Measurements from ENCODE around the gene DUSP11. TPM values are rescaled to one million over a fixed set of nuclear protein-coding genes. Genes with fewer than 3 reads are reported as not detected.

The DUSP11 gene
- total RNA-seq, 1 experiment from 2014 or later, result 30.4 TPM

DNA sequence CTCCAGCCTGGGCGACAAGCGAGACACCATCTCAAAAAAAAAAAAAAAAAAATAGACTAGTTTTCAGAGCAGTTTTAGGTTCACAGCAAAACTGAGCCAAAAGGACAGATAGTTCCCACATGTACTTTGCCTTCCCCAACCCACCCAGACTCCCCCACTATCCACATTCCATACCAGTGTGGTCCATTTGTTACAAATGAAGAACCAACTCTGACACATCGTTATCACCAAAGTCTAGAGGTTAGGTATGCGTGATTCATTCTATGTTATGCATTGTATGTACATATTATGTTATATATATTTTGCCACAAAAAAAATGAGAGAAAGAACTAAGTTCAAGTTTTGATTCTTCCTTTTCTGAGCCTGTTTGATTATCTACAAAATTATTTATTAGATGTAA is 3.5 kb downstream of the DUSP11 start:
- Histone ChIP-seq H3K27ac (ENCODE audit: low read length) (no peak overlapping the region), H3K9me3 (ENCODE audit: low read length) (no peaks in the 10 kb centered on the region), H4K20me1 (ENCODE audit: low read length) (0 out of 2 replicates have a peak, but pooled peaks cover 6% of the 10 kb centered on the region), H3K36me3 (ENCODE audit: low read depth, low read length) (peaks cover 38% of the 10 kb centered on the region), H3K4me3 (ENCODE audit: low read length) (no peak overlapping the region), H3K9me2 (replicated peaks; ENCODE audit: low read length) (no peaks in the 10 kb centered on the region), H3K9ac (ENCODE audit: low read length) (no peak overlapping the region), H2AFZ (ENCODE audit: low read length) (no peak overlapping the region), H3F3A (ENCODE audit: low read length, unreplicated experiment) (no peaks in the 10 kb centered on the region), H3K4me1 (ENCODE audit: insufficient read depth, low read length) (peaks cover 13% of the 10 kb centered on the region), H3K27me3 (ENCODE audit: low read length) (no peaks in the 10 kb centered on the region), H3K4me2 (ENCODE audit: low read length) (no peak overlapping the region), H3K79me2 (ENCODE audit: low read length) (peaks cover 34% of the 10 kb centered on the region)
- ChIA-PET POLR2A (ENCODE audit: unreplicated experiment) (no interaction called here), CTCF (no interaction called here)
- intact Hi-C loops (cut with micrococcal nuclease), result no loop called here
- no TSS peak for BruUV-seq (replicated peaks)
- TF ChIP-seq, protein P1, sequence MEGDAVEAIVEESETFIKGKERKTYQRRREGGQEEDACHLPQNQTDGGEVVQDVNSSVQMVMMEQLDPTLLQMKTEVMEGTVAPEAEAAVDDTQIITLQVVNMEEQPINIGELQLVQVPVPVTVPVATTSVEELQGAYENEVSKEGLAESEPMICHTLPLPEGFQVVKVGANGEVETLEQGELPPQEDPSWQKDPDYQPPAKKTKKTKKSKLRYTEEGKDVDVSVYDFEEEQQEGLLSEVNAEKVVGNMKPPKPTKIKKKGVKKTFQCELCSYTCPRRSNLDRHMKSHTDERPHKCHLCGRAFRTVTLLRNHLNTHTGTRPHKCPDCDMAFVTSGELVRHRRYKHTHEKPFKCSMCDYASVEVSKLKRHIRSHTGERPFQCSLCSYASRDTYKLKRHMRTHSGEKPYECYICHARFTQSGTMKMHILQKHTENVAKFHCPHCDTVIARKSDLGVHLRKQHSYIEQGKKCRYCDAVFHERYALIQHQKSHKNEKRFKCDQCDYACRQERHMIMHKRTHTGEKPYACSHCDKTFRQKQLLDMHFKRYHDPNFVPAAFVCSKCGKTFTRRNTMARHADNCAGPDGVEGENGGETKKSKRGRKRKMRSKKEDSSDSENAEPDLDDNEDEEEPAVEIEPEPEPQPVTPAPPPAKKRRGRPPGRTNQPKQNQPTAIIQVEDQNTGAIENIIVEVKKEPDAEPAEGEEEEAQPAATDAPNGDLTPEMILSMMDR (conservative IDR thresholded peaks at IDR 0.05; ENCODE audit: low read depth, low read length), result no peak
- TF ChIP-seq EZH2 (IDR thresholded peaks at IDR 0.05; ENCODE audit: low read length, unreplicated experiment) (no peak), EZH2phosphoT487 (IDR thresholded peaks at IDR 0.05; ENCODE audit: borderline replicate concordance, low read length) (no peak)
- DNase-seq, result no peak
- ATAC-seq, result no peak

GRCh38 chr2:73772819-73773218 is 7.1 kb downstream of the DUSP11 start:
- Histone ChIP-seq H3K27ac (ENCODE audit: low read length) (no peak overlapping the region), H3K9me3 (ENCODE audit: low read length) (no peaks in the 10 kb centered on the region), H2AFZ (ENCODE audit: low read length) (no peak overlapping the region), H3K79me2 (ENCODE audit: low read length) (peaks cover 15% of the 10 kb centered on the region), H4K20me1 (ENCODE audit: low read length) (no peaks in the 10 kb centered on the region), H3K4me2 (ENCODE audit: low read length) (no peak overlapping the region), H3F3A (ENCODE audit: low read length, unreplicated experiment) (no peaks in the 10 kb centered on the region), H3K36me3 (ENCODE audit: low read depth, low read length) (peaks cover 54% of the 10 kb centered on the region), H3K4me1 (ENCODE audit: insufficient read depth, low read length) (peaks cover 7% of the 10 kb centered on the region), H3K4me3 (ENCODE audit: low read length) (no peak overlapping the region), H3K9ac (ENCODE audit: low read length) (no peak overlapping the region), H3K27me3 (ENCODE audit: low read length) (no peaks in the 10 kb centered on the region), H3K9me2 (replicated peaks; ENCODE audit: low read length) (no peaks in the 10 kb centered on the region)
- BruUV-seq (replicated peaks), result no TSS peak
- DNase-seq, result no peak
- intact Hi-C loops (cut with micrococcal nuclease), result no loop called here
- no peak for ATAC-seq
- TF ChIP-seq, protein P1 (conservative IDR thresholded peaks at IDR 0.05; ENCODE audit: low read depth, low read length), result no peak
- TF ChIP-seq EZH2 (IDR thresholded peaks at IDR 0.05; ENCODE audit: low read length, unreplicated experiment) (no peak), EZH2phosphoT487 (IDR thresholded peaks at IDR 0.05; ENCODE audit: borderline replicate concordance, low read length) (no peak)
- ChIA-PET POLR2A (ENCODE audit: unreplicated experiment) (no interaction called here), CTCF (no interaction called here)

DNA sequence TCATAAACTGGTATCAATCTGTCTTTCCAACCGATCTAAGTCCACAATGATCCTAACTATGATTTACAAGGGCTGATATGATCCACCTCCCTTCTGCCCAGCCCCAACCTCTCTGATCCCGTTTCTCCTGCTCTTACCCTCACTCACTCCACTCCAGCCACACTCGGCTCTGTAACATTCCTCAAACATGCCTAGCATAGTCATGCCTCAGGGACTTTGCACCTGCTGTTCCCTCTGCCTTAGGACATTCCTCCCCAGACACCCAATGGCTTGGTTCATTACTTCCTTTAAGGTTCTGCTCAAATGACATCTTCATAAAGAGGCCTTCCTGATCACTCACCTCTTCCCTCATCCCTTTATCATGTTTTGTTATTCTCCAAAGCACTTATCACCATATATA is 9.2 kb downstream of the DUSP11 start:
- no peaks in the 10 kb centered on the region for H3F3A ChIP-seq (ENCODE audit: low read length, unreplicated experiment)
- no peak overlapping the region for H3K9ac ChIP-seq (ENCODE audit: low read length)
- no peaks in the 10 kb centered on the region for H4K20me1 ChIP-seq (ENCODE audit: low read length)
- H3K36me3 ChIP-seq (ENCODE audit: low read depth, low read length), result peaks cover 57% of the 10 kb centered on the region
- ATAC-seq, result no peak
- no peaks in the 10 kb centered on the region for H3K79me2 ChIP-seq (ENCODE audit: low read length)
- no TSS peak for BruUV-seq (replicated peaks)
- no peak overlapping the region for H3K4me3 ChIP-seq (ENCODE audit: low read length)
- no peak overlapping the region for H3K4me2 ChIP-seq (ENCODE audit: low read length)
- no peaks in the 10 kb centered on the region for H3K4me1 ChIP-seq (ENCODE audit: insufficient read depth, low read length)
- H3K27me3 ChIP-seq (ENCODE audit: low read length), result no peaks in the 10 kb centered on the region
- intact Hi-C loops (cut with micrococcal nuclease), result no loop called here
- no peaks in the 10 kb centered on the region for H3K9me3 ChIP-seq (ENCODE audit: low read length)
- POLR2A ChIA-PET (ENCODE audit: unreplicated experiment), result no interaction called here
- CTCF ChIA-PET, result interaction anchor here (0.6 kb wide), 1 partner anchor 250 kb away, joined by 3 read pairs; no protein-coding TSS in a partner anchor
- DNase-seq, result no peak
- H2AFZ ChIP-seq (ENCODE audit: low read length), result no peak overlapping the region
- TF ChIP-seq EZH2 (IDR thresholded peaks at IDR 0.05; ENCODE audit: low read length, unreplicated experiment) (no peak), EZH2phosphoT487 (IDR thresholded peaks at IDR 0.05; ENCODE audit: borderline replicate concordance, low read length) (no peak)
- TF ChIP-seq, protein P1 (conservative IDR thresholded peaks at IDR 0.05; ENCODE audit: low read depth, low read length), result no peak
- H3K27ac ChIP-seq (ENCODE audit: low read length), result no peak overlapping the region
- H3K9me2 ChIP-seq (replicated peaks; ENCODE audit: low read length), result no peaks in the 10 kb centered on the region

All from PC-3 (cell line).